GM23248 (cell line): ENCODE data around the gene TP53. TPM values are rescaled to one million over a fixed set of nuclear protein-coding genes. Genes with fewer than 3 reads are reported as not detected.

Source experiments
- DNase-seq: peaks from one replicate; pipeline ENCODE4 v3.0.0-alpha.2; 2015
- H2AFZ ChIP-seq: fragments of 200-600 bp; sonication (generic); 2 replicates; pipeline ENCODE4 v1.6.1; 2016; ENCODE audit warnings: antibody characterized with exemption
- H3F3A ChIP-seq: fragments of 200-600 bp; sonication (generic); 2 replicates; pipeline ENCODE4 v1.6.1; 2016; ENCODE audit warnings: mild to moderate bottlenecking, antibody characterized with exemption, mixed run types; ENCODE audit not compliant: insufficient read depth
- H3K27ac ChIP-seq: fragments of 200-600 bp; sonication (generic); 2 replicates; pipeline ENCODE4 v1.5.1; 2016; ENCODE audit warnings: mild to moderate bottlenecking
- H3K27me3 ChIP-seq: fragments of 200-600 bp; sonication (generic); replicated peaks from 2 replicates; pipeline ENCODE4 v1.6.1; 2016; ENCODE audit warnings: mild to moderate bottlenecking; ENCODE audit not compliant: insufficient read depth
- H3K36me3 ChIP-seq: fragments of 200-600 bp; sonication (generic); 2 replicates; pipeline ENCODE4 v1.6.1; 2016; ENCODE audit warnings: low read depth, mild to moderate bottlenecking
- H3K4me1 ChIP-seq: fragments of 200-600 bp; sonication (generic); 2 replicates; pipeline ENCODE4 v1.6.1; 2016; ENCODE audit warnings: mild to moderate bottlenecking; ENCODE audit not compliant: insufficient read depth
- H3K4me2 ChIP-seq: fragments of 200-600 bp; sonication (generic); one replicate; pipeline ENCODE4 v1.6.1; 2016; ENCODE audit warnings: mild to moderate bottlenecking; ENCODE audit not compliant: unreplicated experiment
- H3K4me3 ChIP-seq: fragments of 200-600 bp; sonication (generic); 2 replicates; pipeline ENCODE4 v1.5.1; 2016; ENCODE audit warnings: mild to moderate bottlenecking
- H3K79me2 ChIP-seq: fragments of 200-600 bp; sonication (generic); 2 replicates; pipeline ENCODE4 v1.6.1; 2016; ENCODE audit warnings: mild to moderate bottlenecking; ENCODE audit not compliant: insufficient read depth
- H3K9ac ChIP-seq: fragments of 200-600 bp; sonication (generic); 2 replicates; pipeline ENCODE4 v1.6.1; 2016; ENCODE audit warnings: mild to moderate bottlenecking
- H3K9me2 ChIP-seq: fragments of 200-600 bp; sonication (generic); 2 replicates; pipeline ENCODE4 v1.6.1; 2016; ENCODE audit warnings: mixed run types, mild to moderate bottlenecking, moderate library complexity; ENCODE audit not compliant: insufficient read depth
- H3K9me3 ChIP-seq: fragments of 200-600 bp; sonication (generic); one replicate; pipeline ENCODE4 v1.6.1; 2017; ENCODE audit warnings: low read depth
- H4K20me1 ChIP-seq: fragments of 200-600 bp; sonication (generic); 2 replicates; pipeline ENCODE4 v1.6.0; 2016; ENCODE audit not compliant: insufficient read depth
- EZH2 ChIP-seq: fragments of 200-600 bp; sonication (generic); IDR thresholded peaks from 2 replicates; pipeline ENCODE4 v1.6.1; 2018; ENCODE audit warnings: antibody characterized with exemption, mild to moderate bottlenecking; ENCODE audit not compliant: insufficient read depth, poor library complexity, severe bottlenecking
- EZH2phosphoT487 ChIP-seq: fragments of 200-600 bp; sonication (generic); IDR thresholded peaks from 2 replicates; pipeline ENCODE4 v1.6.1; 2018; ENCODE audit warnings: antibody characterized with exemption, moderate library complexity, mild to moderate bottlenecking, low read depth; ENCODE audit not compliant: insufficient read depth
- WGBS, 2 experiments: methylation state at CpG; one replicate each; pipeline ENCODE4 v1.1.6; 2015 to 2017; ENCODE audit warnings: low lambda C conversion rate in 2 of 2, low coverage in 1 of 2; ENCODE audit errors: missing lambda C conversion rate in 2 of 2; 5-methylcytosine and 5-hydroxymethylcytosine counted together
- in situ Hi-C: fragments of 300-500 bp; cut with MboI; formaldehyde crosslinking; loops from 2 replicates; pipeline ENCODE4 v1.15.0; 2020
- polyA plus RNA-seq: library from polyadenylated mRNA; unstranded; fragments of >200 nt; fragmentation: Nextera tagmentation; extraction: Ambion mirVana; gene quantifications from 2 replicates; pipeline ENCODE4 v1.2.1, GENCODE V29; 2016
- total RNA-seq: library from RNA; depleted of rRNA; stranded (reverse); fragments of >200 nt; shearing (Covaris generic); gene quantifications from 2 replicates; pipeline ENCODE4 v1.2.3, GENCODE V29; 2014

The TP53 gene
- total and polyA plus RNA-seq, 2 experiments from 2014 or later: 26.2 to 29.8 TPM

- no peaks in the 10 kb centered on the region for H3K36me3 ChIP-seq
- no peaks in the 10 kb centered on the region for H3K9me3 ChIP-seq
- DNase-seq: peak; percentile 54
- TF ChIP-seq EZH2: no peak
- TF ChIP-seq EZH2phosphoT487: no peak
- H2AFZ ChIP-seq: no peak overlapping the region
- H3K27ac ChIP-seq: no peak overlapping the region
- no peaks in the 10 kb centered on the region for H3K27me3 ChIP-seq
- no peaks in the 10 kb centered on the region for H3K9me2 ChIP-seq
- H3K9ac ChIP-seq: no peak overlapping the region
- 14 to 15% methylated on average over 5 of the region's 5 CpGs for WGBS, 2 experiments
- no peaks in the 10 kb centered on the region for H3K79me2 ChIP-seq
- H3K4me3 ChIP-seq: no peak overlapping the region
- in situ Hi-C loops: loop anchor here (10.0 kb wide), 1 partner anchor 150 kb away; no protein-coding TSS in a partner anchor
- H3F3A ChIP-seq: no peaks in the 10 kb centered on the region
- H4K20me1 ChIP-seq: no peaks in the 10 kb centered on the region
- no peak overlapping the region for H3K4me2 ChIP-seq
- no peaks in the 10 kb centered on the region for H3K4me1 ChIP-seq
Measured at GRCh38 chr17:7634384-7634783, 52.9 kb downstream of the TP53 start.

- Histone ChIP-seq H3F3A (no peaks in the 10 kb centered on the region), H3K4me3 (no peak overlapping the region), H3K4me2 (no peak overlapping the region), H3K27me3 (no peaks in the 10 kb centered on the region), H3K4me1 (no peaks in the 10 kb centered on the region), H2AFZ (no peak overlapping the region), H3K27ac (no peak overlapping the region), H4K20me1 (no peaks in the 10 kb centered on the region), H3K9me3 (no peaks in the 10 kb centered on the region), H3K36me3 (no peaks in the 10 kb centered on the region), H3K9ac (0 out of 2 replicates have a peak overlapping the region, but pooled peaks have one; percentile 41), H3K79me2 (no peaks in the 10 kb centered on the region), H3K9me2 (no peaks in the 10 kb centered on the region)
- TF ChIP-seq EZH2phosphoT487 (no peak), EZH2 (no peak)
- no peak for DNase-seq
- 54 to 70% methylated on average over 2 of the region's 2 CpGs for WGBS, 2 experiments
- in situ Hi-C loops: loop anchor here (10.0 kb wide), 1 partner anchor 152 kb away; no protein-coding TSS in a partner anchor
Measured at GRCh38 chr17:7633093-7633492, 54.2 kb downstream of the TP53 start.

GRCh38 chr17:7632492-7632894, 54.8 kb downstream of the TP53 start:
- no peak for TF ChIP-seq EZH2
- no peak for TF ChIP-seq EZH2phosphoT487
- WGBS, 2 experiments: 14 to 17% methylated on average over 6 of the region's 6 CpGs
- no peaks in the 10 kb centered on the region for H3K27me3 ChIP-seq
- no peak overlapping the region for H3K27ac ChIP-seq
- H4K20me1 ChIP-seq: no peaks in the 10 kb centered on the region
- peak overlapping the region; percentile 80 for H2AFZ ChIP-seq
- H3K9ac ChIP-seq: peak overlapping the region; percentile 41; the same call in 1 of the 2 replicates
- no peak overlapping the region for H3K4me3 ChIP-seq
- in situ Hi-C loops: loop anchor here (10.0 kb wide), 1 partner anchor 152 kb away; no protein-coding TSS in a partner anchor
- DNase-seq: peak; percentile 79
- no peaks in the 10 kb centered on the region for H3F3A ChIP-seq
- no peaks in the 10 kb centered on the region for H3K9me2 ChIP-seq
- H3K79me2 ChIP-seq: no peaks in the 10 kb centered on the region
- no peaks in the 10 kb centered on the region for H3K4me1 ChIP-seq
- H3K36me3 ChIP-seq: no peaks in the 10 kb centered on the region
- no peaks in the 10 kb centered on the region for H3K9me3 ChIP-seq
- no peak overlapping the region for H3K4me2 ChIP-seq

- H3K9me2 ChIP-seq: no peaks in the 10 kb centered on the region
- no peaks in the 10 kb centered on the region for H3K4me1 ChIP-seq
- H3K36me3 ChIP-seq: no peaks in the 10 kb centered on the region
- H3K4me3 ChIP-seq: no peak overlapping the region
- H3K79me2 ChIP-seq: peaks cover 5% of the 10 kb centered on the region
- H3K9me3 ChIP-seq: no peaks in the 10 kb centered on the region
- H3K27me3 ChIP-seq: no peaks in the 10 kb centered on the region
- no peak overlapping the region for H3K4me2 ChIP-seq
- no peak for DNase-seq
- H4K20me1 ChIP-seq: no peaks in the 10 kb centered on the region
- H2AFZ ChIP-seq: no peak overlapping the region
- no peak overlapping the region for H3K27ac ChIP-seq
- 67 to 73% methylated on average over 11 of the region's 11 CpGs for WGBS, 2 experiments
- TF ChIP-seq EZH2: no peak
- no peak for TF ChIP-seq EZH2phosphoT487
- H3F3A ChIP-seq: no peaks in the 10 kb centered on the region
- in situ Hi-C loops: loop anchor here (10.0 kb wide), 1 partner anchor 153 kb away; no protein-coding TSS in a partner anchor
- no peak overlapping the region for H3K9ac ChIP-seq
Measured at GRCh38 chr17:7631398-7632380, 55.6 kb downstream of the TP53 start.
